IPS-NIHi7 (cell line): ENCODE results near the gene TRAPPC2L.

Experiments used
- DNase-seq: peaks from one replicate; pipeline ENCODE4 v3.0.0; 2012; ENCODE audit warnings: mixed read lengths; ENCODE audit errors: extremely low spot score

The TRAPPC2L gene

GRCh38 chr16:88856828-88857727 is at the start of gene TRAPPC2L, which contains the start of gene GALNS:
TRAPPC2L (plus strand) TSS chr16:88857127; CDS start chr16:88857151, 24 bp downstream.
GALNS (minus strand) TSS chr16:88856947; CDS start chr16:88856877, 70 bp downstream.
- peak; percentile 100 for DNase-seq

DNA sequence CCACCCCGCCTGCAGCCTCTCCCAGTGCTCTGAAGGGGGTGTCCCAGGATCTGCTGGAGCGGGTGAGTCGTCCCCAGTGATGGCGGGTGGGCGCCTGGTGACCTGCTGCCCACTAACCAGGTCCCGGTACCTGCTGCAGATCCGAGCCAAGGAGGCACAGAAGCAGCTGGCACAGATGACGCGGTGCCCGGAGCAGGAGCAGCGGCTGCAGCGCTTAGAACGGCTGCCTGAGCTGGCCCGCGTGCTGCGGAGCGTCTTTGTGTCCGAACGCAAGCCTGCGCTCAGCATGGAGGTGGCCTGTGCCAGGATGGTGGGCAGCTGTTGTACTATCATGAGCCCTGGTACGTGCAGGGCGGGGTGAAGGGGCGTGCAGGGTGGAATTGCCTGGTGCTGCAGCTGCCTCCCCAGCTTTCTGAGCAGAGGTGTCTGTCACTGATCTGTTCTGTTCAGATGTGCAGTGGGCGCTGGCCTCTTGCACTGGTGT is 49.7 kb upstream of the TRAPPC2L start:
- DNase-seq, result no peak

- DNase-seq, result no peak
Measured at GRCh38 chr16:88807626-88808453, 49.1 kb upstream of the TRAPPC2L start.

DNA sequence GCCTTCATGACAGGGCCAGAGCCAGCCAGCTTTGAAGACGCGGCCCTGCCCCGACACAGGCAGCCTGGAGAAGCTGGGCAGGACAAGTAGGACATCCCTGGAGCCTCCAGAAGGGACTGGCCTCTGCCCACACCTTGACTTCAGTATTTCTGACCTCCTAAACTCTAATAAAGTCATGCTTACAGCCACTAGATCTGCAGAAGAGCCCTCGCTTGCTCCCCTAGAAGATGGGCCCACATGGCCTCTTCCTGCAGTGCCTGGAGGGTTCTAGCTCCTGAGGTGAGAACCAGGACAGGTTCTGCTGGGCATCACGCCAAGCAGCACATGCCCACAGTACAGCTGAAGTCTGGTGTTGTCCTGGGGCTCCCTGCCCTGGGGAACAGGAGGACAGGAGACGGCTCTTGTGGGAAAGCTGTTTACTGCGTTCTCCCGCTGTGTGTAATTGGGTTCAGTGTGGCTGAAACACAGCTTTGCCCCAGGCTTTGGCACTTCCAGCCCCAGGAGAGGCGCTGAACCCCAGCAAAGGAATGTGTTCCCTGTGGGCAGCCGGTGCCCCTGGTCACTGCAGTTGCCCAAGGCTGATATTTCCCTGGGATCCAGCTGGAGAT is 47.8 kb upstream of the TRAPPC2L start:
- no peak for DNase-seq

GRCh38 chr16:88809676-88810165 is 47.2 kb upstream of the TRAPPC2L start:
- no peak for DNase-seq

DNA sequence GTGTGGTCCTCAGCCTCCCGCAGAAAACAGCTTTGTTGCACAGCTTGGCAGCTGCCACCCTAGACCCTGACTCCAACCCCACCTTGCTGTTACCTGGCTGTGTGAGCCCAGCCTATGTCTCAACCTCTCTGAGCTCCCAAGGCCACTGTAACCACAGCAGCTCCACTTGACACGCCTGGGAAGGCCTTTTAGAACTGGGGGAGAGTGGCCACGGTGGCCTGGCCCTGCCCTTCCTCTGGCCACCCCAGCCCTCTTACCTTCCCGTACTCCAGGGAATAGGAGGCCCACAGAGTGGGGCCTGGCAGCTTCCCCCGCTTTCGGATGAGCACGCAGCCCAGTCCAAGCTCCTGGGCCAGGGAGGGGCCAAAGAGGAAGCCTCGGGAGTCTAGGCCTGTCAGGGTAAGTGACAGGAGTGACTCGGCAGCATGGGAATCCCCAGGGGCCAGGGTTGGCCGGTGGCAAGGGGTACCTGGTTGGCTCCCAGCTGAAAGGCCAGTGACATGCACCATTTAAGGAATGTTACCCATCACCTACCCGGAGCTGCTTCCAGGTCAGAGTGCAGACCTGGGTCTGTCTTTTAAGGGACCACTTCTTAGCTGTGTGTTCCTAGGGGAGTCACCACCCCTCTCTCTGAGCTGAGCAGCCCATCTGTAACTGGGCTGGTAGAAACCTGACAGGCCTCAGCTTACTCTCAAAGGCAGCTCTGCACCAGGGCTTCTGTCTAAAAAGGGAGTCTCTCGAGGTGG is 46.6 kb upstream of the TRAPPC2L start:
- no peak for DNase-seq

DNA sequence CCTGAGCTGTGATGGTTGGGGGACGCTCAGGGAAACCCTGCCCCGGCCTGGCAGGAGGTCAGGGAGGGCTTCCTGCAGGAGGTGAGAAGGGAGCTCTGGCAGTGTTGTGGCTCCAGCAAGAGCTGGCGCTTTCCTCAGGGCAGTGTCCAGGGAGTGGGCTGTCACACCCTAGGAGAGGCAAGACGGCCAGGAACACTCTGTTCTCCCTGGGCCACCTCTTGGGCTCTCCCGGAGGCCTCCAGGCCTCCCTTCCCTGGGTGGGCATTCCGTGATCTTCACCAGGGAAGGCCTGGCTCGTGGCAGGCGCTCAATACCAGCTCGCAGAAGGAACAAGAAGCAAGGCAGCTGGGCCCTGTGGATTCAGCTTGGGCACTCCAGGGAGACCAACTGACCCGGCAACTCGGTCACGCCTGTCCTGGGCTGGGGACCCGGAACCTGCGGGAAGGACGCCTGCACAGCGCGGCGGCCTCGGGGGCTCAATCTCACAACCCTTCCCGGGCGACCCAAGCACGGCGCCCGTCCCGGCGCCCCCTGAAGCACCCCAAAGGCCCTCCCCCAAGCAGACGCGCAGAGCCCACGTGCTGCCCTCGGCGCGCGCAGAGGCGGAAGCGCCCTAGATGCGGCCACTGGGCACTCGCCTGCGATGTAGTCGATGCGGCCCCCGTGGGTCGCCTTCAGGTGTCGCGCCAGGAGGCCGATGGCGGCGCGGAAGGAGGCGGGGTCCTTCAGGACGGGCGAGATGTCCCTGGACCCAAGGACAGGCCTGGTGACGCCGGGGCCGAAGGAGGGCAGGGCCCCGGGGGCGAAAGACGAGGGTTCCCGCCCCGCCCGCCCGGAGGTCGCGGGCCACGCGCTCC is 45.8 kb upstream of the TRAPPC2L start:
- no peak for DNase-seq

DNA sequence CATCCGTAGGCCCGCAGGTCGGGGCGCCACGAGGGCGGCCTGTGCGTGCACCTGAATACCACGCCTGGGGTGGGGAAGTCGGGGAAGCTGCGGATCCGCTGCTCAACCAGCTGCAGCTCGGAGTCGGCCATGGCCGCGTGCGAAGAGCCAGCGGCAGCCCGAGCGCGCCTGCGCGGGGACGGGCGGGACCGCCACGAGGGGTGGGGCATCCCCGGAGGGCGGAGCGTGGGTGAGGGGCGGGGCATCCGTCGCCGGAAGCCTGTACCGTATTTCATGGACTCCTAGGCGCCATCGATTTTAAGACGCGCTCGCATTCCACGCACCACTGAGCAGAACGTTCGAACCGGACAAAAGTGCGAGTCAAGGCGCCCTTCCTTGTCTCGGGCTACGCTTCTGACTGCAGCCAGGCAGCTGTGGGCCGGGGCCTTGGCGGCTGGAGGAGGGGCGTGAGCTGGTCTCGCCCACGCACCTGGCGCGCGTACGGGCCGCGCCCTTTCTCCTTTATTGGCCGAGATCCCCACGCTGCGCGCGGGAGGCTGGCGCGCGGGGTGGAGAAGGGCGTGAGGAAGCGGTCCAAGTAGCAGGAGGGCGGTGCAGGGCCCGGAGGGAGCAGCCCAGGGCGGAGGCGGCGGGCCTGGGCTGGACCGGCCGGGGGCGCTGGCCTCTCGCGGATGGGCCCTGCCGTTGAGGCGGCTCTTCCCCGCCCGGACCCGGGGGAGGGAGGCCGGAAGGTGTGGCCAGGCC is 45.0 kb upstream of the TRAPPC2L start, which contains the start of gene APRT:
Gene APRT, minus strand, starts transcription at position 160 of the 744 bp plus-strand sequence. Its CDS starts 29 bp downstream, at position 131.
- peak; percentile 93 for DNase-seq

GRCh38 chr16:88812513-88813268 is 44.2 kb upstream of the TRAPPC2L start:
- no peak for DNase-seq

DNA sequence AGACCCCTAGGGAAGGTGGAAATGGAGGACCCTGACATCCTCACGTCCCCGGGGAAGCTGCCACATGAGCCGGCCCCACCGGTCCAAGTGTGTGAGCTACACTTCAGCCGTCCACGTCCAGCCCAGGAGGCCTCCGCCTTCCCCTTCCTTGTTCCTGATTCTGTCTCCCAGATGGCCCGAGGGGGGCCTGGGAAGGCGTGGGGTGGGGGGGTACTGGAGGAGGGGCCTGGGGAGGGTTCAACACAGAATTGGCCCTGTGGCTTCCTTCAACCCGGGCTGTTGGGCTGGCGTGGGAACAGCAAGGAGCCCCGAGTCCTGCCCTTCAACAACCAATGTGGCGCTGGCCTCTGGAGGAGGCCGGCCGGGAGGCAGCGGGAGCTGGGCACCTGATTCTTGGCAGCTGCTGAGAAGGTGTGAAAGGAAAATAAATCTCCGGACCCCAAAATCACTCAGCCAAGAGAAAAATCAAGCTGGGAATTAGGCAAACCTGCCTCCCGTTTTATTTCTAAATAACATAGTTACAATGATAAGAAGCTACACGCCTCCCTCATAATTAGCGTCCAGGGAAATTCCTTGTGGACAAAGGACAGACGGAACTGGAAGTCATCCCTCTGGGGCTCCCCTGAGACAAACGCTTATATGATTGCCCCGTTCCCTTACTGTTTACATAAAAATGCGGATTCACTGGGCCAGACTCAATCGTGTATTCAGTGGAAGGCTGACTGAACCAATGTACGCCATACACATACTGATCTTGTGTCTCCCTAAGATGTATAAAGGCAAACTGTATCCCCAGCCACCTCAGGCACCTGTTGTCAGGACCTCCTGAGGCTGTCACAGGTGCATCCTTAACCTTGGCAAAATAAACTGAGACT is 43.4 kb upstream of the TRAPPC2L start:
- no peak for DNase-seq

DNA sequence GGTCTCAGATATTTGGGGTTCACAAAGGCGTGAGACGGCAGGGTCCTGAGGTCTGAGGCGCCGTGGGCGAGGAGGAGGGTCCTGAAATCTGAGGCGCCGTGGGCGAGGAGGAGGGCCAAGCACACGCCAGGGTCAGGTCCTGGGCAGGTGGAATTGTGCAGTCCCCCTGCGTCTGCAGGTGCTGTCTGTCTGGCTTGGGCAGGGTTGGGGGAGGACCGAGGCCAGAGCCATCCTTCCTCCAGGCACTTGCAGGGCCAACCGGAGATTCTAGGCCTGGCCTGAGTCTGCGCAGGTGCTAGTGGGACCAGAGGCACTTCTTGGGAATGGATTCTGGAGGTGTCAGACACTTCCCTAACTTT is 42.8 kb upstream of the TRAPPC2L start:
- no peak for DNase-seq

DNA sequence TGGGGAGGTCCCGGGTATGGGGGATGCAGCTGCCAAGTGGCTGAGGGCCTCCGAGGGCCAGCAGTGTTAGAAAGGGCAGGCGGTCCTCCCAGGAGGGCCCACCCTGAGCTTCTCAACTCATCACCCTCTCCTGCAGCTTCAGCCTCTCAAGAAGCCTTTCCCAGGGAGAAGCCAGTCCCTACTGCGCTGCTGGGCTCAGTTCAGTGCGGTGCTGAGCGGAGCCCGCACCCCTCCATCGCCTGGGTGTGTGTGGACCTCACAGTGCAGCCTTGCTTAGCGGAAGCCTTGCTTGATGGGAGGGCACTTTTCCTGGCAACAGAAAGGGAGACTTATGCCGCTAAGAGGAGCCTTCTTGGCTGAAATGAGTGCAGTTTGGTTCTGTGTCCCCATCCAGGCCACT is 41.7 kb upstream of the TRAPPC2L start:
- DNase-seq, result no peak

DNA sequence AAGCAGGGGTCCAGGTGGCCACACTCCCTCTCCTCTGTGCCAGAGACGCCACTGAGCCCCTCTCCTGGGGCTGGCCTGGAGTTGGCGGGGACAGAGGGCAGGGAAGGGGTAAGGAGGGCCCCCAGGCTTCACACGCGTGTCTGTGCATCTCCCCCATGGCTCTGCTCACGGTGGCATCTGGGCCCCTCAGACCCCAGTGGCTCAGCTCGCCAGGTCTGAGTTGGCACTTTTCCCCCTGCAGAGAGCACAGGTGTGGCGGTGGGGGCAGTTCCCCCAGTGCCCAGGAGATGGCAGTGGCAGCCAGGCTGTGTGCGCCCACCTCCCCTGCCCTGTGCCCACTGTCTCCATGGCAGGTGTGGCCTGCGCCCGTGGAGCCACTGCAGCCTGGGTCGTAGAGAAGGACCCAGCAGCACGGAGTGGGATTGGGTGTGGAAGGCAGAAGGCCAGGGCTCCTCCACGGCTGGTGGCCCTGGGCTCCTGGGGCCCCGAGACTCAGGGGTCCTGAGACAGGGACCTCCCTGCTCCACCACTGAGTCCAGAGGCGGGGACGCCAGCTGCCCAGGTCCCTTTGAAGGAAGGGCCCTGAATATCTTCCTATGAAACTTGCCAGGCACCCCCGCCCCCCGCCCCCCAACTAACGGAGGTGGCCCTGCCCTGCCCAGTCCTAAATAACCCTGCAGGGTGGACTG is 40.9 kb upstream of the TRAPPC2L start:
- DNase-seq, result peak; percentile 68

DNA sequence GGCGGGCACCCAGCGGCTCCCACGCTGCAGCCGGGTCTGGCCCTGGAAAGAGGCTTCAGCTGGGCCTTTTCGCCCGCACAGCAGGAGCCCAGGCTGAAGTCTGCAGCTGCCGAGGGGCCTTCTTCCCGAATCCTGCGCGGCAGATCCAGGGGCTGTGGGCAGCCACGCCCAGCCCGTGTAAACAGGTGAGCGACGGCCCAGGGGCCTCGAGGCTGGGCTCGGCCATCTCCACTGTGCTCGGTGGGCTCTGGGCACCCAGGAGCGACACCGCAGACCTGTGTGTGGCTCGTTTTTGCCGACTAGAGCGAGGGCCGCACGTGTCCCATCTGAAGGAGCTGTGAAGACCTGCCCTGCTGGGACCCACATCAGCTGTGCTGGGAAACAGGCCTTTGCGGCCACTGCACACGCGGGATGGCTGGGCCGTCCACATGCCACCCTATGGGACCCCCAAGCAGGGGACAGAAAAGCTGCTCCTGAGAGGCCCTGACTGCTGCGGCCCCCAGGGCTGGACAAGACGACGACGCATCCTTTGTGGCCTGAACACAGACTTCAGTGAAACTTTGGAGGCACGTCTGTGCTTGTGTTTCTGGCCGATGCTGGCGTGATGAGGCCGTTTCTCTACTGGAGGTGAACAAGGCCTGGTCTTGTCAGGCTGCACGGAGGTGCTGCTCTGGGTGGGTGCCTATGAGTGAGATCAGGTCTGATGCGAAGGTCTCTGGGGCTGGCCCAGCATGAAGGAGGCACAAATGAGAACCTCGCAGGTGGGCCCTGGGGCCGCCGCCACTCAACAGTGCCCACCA is 40.0 kb upstream of the TRAPPC2L start:
- DNase-seq, result no peak

DNA sequence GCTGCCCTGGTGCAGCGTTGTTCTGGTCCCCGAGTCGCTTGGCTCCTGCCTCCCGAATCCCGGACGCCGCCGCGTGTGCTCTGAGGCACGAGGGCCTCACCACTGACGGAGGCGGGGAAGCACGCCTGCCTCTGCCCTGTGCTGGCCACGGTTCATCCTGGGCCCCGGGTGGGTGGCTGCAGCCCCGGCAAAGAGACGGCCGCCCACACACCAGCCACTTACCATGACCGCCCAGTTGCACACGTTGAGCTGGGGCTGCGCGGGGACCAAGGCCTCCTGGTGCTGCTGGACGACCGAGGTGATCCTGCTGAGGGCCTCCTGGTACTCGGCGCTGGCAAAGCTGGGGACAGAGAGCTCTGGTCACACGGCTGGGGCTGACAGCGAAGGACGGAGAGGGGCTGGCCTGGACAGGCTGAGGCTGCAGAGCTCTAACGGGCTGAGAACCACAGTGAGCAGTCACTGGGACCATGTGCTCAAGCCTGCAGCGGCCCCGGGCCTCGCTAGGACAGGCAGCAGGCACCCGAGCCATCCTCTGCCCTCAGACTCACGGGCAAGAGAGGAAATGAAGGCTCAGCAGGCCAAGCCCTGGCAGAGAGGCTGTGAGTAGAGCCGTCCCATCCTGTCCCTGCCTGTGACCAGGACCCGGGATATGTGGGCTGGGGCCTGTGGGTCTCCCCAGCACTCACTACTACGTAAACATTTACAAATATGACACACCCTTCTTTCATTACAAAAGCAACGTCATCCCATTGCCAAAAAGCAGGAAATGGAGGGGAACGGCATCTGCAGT is 38.9 kb upstream of the TRAPPC2L start:
- no peak for DNase-seq

DNA sequence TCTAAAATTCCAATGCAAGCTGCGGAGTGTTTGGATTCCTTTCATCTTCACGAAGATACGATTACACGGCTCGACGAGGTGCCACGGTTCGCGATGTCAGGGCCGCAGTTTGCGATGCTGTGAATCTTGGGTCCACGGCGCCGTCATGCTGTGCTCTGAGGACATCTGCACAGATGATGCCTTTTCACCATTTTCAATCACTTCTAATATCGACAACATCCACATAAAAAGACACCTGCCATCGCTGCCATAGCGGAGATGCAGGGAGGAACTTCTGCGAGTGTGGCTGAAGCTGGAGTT is 38.4 kb upstream of the TRAPPC2L start:
- DNase-seq, result no peak
